Fibroblast of lung (primary cell): ENCODE measurements around the gene BAZ2B. TPM values are rescaled to one million over a fixed set of nuclear protein-coding genes. Genes with fewer than 3 reads are reported as not detected.

Experiments
- DNase-seq, 2 donors: peaks; one replicate each; pipeline versions ENCODE4 v3.0.0 to v3.0.0-alpha.2; 2010; ENCODE audit warnings: low read depth in 2 of 2
- H2AFZ ChIP-seq: 2 replicates; pipeline ENCODE4 v1.5.1; 2012; ENCODE audit warnings: low read length, control low read depth, inconsistent platforms
- H3K27ac ChIP-seq: 2 replicates; pipeline ENCODE4 v1.5.1; 2011; ENCODE audit warnings: low read length, control low read depth; ENCODE audit not compliant: insufficient read depth
- H3K27me3 ChIP-seq: 2 replicates; pipeline ENCODE4 v1.5.1; 2011; ENCODE audit warnings: mild to moderate bottlenecking, low read length; ENCODE audit not compliant: control insufficient read depth, insufficient read depth
- H3K36me3 ChIP-seq: 2 replicates; pipeline ENCODE4 v1.5.1; 2011; ENCODE audit warnings: low read length; ENCODE audit not compliant: control insufficient read depth, insufficient read depth
- H3K4me1 ChIP-seq: 2 replicates; pipeline ENCODE4 v1.5.1; 2011; ENCODE audit warnings: low read length; ENCODE audit not compliant: control insufficient read depth, insufficient read depth; ENCODE audit errors: extremely low read depth
- H3K4me2 ChIP-seq: 2 replicates; pipeline ENCODE4 v1.5.1; 2011; ENCODE audit warnings: low read length, control low read depth; ENCODE audit not compliant: insufficient read depth; ENCODE audit errors: extremely low read depth
- H3K4me3 ChIP-seq, 4 experiments: fragments of 200-600 bp in 1 of 4; sonication (generic) in 1 of 4; replicated peaks in 1 of 4; 2 replicates each; pipeline ENCODE4 v1.5.1; 2011 to 2016; ENCODE audit warnings: low read length in 4 of 4, low read depth in 3 of 4, mild to moderate bottlenecking in 3 of 4, control low read depth in 2 of 4, inconsistent platforms in 1 of 4, mixed read lengths in 1 of 4; ENCODE audit not compliant: insufficient read depth in 1 of 4; ENCODE audit errors: control extremely low read depth in 1 of 4
- H3K79me2 ChIP-seq: 2 replicates; pipeline ENCODE4 v1.5.1; 2012; ENCODE audit warnings: mild to moderate bottlenecking, low read length, inconsistent platforms; ENCODE audit not compliant: control insufficient read depth, insufficient read depth
- H3K9ac ChIP-seq: 2 replicates; pipeline ENCODE4 v1.5.1; 2011; ENCODE audit warnings: mild to moderate bottlenecking, low read length, control low read depth; ENCODE audit not compliant: insufficient read depth
- H3K9me3 ChIP-seq: 2 replicates; pipeline ENCODE4 v1.5.1; 2012; ENCODE audit warnings: low read depth, low read length; ENCODE audit not compliant: control insufficient read depth, insufficient read depth
- H4K20me1 ChIP-seq: 2 replicates; pipeline ENCODE4 v1.5.1; 2011; ENCODE audit warnings: low read length; ENCODE audit not compliant: control insufficient read depth, insufficient read depth; ENCODE audit errors: extremely low read depth
- CTCF ChIP-seq, 2 donors: IDR thresholded peaks in 1 of 2; conservative IDR thresholded peaks in 1 of 2; 1 replicate in 1 of 2; 2 replicates in 1 of 2; pipeline ENCODE4 v1.5.1; 2011 to 2012; ENCODE audit warnings: low read length in 2 of 2, control low read depth in 1 of 2, inconsistent platforms in 1 of 2, low read depth in 1 of 2, mild to moderate bottlenecking in 1 of 2
- EZH2 ChIP-seq: IDR thresholded peaks from 2 replicates; pipeline ENCODE4 v1.5.1; 2012; ENCODE audit warnings: low read length, control low read depth, mild to moderate bottlenecking; ENCODE audit errors: missing control alignments
- polyA plus RNA-seq, 2 donors: library from polyadenylated mRNA; depleted of rRNA in 1 of 2; stranded (reverse) in 1 of 2; unstranded in 1 of 2; fragments of >200 nt; gene quantifications; 2 replicates each; pipeline ENCODE4 v1.2.1, GENCODE V29; 2011 to 2012; ENCODE audit warnings: missing spikeins in 1 of 2
- total RNA-seq: library from RNA; depleted of rRNA; stranded (reverse); fragments of >200 nt; gene quantifications from 2 replicates; pipeline ENCODE4 v1.2.1, GENCODE V29; 2014

The BAZ2B gene
- total and polyA plus RNA-seq, 2 donors (not counting 1 experiment from before 2014, with no cell fraction given): 28.0 to 61.8 TPM

- H3K4me3 ChIP-seq: no peak overlapping the region
- no peaks in the 10 kb centered on the region for H3K79me2 ChIP-seq
- H3K27me3 ChIP-seq: no peaks in the 10 kb centered on the region
- no peak for DNase-seq
- H3K4me2 ChIP-seq: no peak overlapping the region
- H3K4me1 ChIP-seq: no peaks in the 10 kb centered on the region
- H2AFZ ChIP-seq: no peak overlapping the region
- H4K20me1 ChIP-seq: no peaks in the 10 kb centered on the region
- no peaks in the 10 kb centered on the region for H3K9me3 ChIP-seq
- H3K36me3 ChIP-seq: no peaks in the 10 kb centered on the region
- TF ChIP-seq EZH2 (no peak), CTCF (conservative IDR thresholded peaks at IDR 0.05 in 1 of 2, IDR thresholded peaks at IDR 0.05 in 1 of 2; ENCODE audit: low read depth in 1 of 2, low read length in 2 of 2) (no peak)
- H3K27ac ChIP-seq: no peak overlapping the region
- no peak overlapping the region for H3K9ac ChIP-seq
Measured at GRCh38 chr2:159427048-159427447, 189.3 kb downstream of the BAZ2B start.

- H3K36me3 ChIP-seq: no peaks in the 10 kb centered on the region
- no peaks in the 10 kb centered on the region for H3K27me3 ChIP-seq
- DNase-seq: no peak
- H3K27ac ChIP-seq: no peak overlapping the region
- no peaks in the 10 kb centered on the region for H3K79me2 ChIP-seq
- H3K9ac ChIP-seq: no peak overlapping the region
- H3K4me1 ChIP-seq: no peaks in the 10 kb centered on the region
- H4K20me1 ChIP-seq: no peaks in the 10 kb centered on the region
- H3K4me2 ChIP-seq: no peak overlapping the region
- no peak overlapping the region for H2AFZ ChIP-seq
- H3K4me3 ChIP-seq: no peak overlapping the region
- TF ChIP-seq CTCF (conservative IDR thresholded peaks at IDR 0.05 in 1 of 2, IDR thresholded peaks at IDR 0.05 in 1 of 2; ENCODE audit: low read depth in 1 of 2, low read length in 2 of 2) (no peak), EZH2 (no peak)
- H3K9me3 ChIP-seq: no peaks in the 10 kb centered on the region
Measured at GRCh38 chr2:159419403-159419802, 196.9 kb downstream of the BAZ2B start.

- Histone ChIP-seq H3K27me3 (no peaks in the 10 kb centered on the region), H3K4me1 (no peaks in the 10 kb centered on the region), H3K9me3 (no peaks in the 10 kb centered on the region), H4K20me1 (no peaks in the 10 kb centered on the region), H3K9ac (no peak overlapping the region), H3K4me2 (no peak overlapping the region), H2AFZ (no peak overlapping the region), H3K27ac (no peak overlapping the region), H3K36me3 (no peaks in the 10 kb centered on the region), H3K79me2 (no peaks in the 10 kb centered on the region), H3K4me3 (no peak overlapping the region)
- no peak for DNase-seq
- TF ChIP-seq CTCF (conservative IDR thresholded peaks at IDR 0.05 in 1 of 2, IDR thresholded peaks at IDR 0.05 in 1 of 2; ENCODE audit: low read depth in 1 of 2, low read length in 2 of 2): no peak
Measured at GRCh38 chr2:159411460-159411859, 204.9 kb downstream of the BAZ2B start.
